Adrenal gland (tissue), 12 donors: ENCODE measurements around the gene FOLR1. TPM values are rescaled to one million over a fixed set of nuclear protein-coding genes. Genes with fewer than 3 reads are reported as not detected.
A peak's percentile ranks its signal among the peaks of the same experiment; 100 is the strongest.

Source experiments
- DNase-seq, 7 donors: peaks; one replicate each; pipeline ENCODE4 v3.0.0-alpha.2; 2019 to 2020
- H3K27ac ChIP-seq, 5 donors: fragments of 200-600 bp; sonication (generic) in 4 of 5; 1 replicate in 3 of 5; 2 replicates in 2 of 5; pipeline versions ENCODE4 v1.5.1 to v1.8.0; 2016 to 2020; ENCODE audit warnings: mild to moderate bottlenecking in 1 of 5
- H3K27me3 ChIP-seq: fragments of 200-600 bp; 2 replicates; pipeline ENCODE4 v1.8.0; 2021
- H3K36me3 ChIP-seq, 2 donors: fragments of 200-600 bp; replicated peaks in 1 of 2; 1 replicate in 1 of 2; 2 replicates in 1 of 2; pipeline versions ENCODE4 v1.5.1 to v1.8.0; 2018 to 2022
- H3K4me1 ChIP-seq, 2 donors: fragments of 200-600 bp; replicated peaks in 1 of 2; 1 replicate in 1 of 2; 2 replicates in 1 of 2; pipeline versions ENCODE4 v1.5.1 to v1.8.0; 2018 to 2021
- H3K4me3 ChIP-seq, 4 donors: fragments of 200-600 bp; sonication (generic) in 3 of 4; one replicate each; pipeline ENCODE4 v1.5.1; 2016 to 2018
- H3K9me3 ChIP-seq, 3 donors: fragments of 200-600 bp; sonication (generic) in 1 of 3; replicated peaks in 1 of 3; 1 replicate in 2 of 3; 2 replicates in 1 of 3; pipeline versions ENCODE4 v1.5.1 to v1.8.0; 2016 to 2021
- POLR2A ChIP-seq, 2 donors: fragments of 450-650 bp; IDR thresholded peaks; one replicate each; pipeline ENCODE4 v1.6.1; 2017; ENCODE audit warnings: antibody characterized with exemption in 2 of 2, mild to moderate bottlenecking in 2 of 2, moderate library complexity in 1 of 2
- WGBS, 4 donors: extraction: QIAGEN DNeasy Blood & Tissue Kit in 2 of 4; methylation state at CpG; one replicate each; pipeline versions ENCODE4 v1.1.5 to v1.1.7; 2013 to 2017; 5-methylcytosine and 5-hydroxymethylcytosine counted together
- intact Hi-C, 2 donors: fragments of 100-400 bp; cut with DNase I; formaldehyde crosslinking; loops; one replicate each; pipeline versions ENCODE4 v1.14.1 to v1.15.0; 2022 to 2023
- polyA plus RNA-seq, 3 donors: library from polyadenylated mRNA; stranded (reverse); fragments of 200-250 nt in 2 of 3; fragments of 350-450 nt in 1 of 3; fragmentation: Illumina TruSeq in 1 of 3; extraction: RNeasy Lipid Tissue Mini Kit (QIAGEN cat#74804) in 1 of 3; gene quantifications; one replicate each; pipeline ENCODE4 v1.2.3, GENCODE V29; 2013 to 2014
- total RNA-seq, 9 donors: library from RNA; depleted of rRNA in 4 of 9; stranded (reverse); fragments of >200 nt in 4 of 9; fragments of 120-200 nt in 1 of 9; fragmentation: NEBNext Ultra II Directional in 1 of 9; extraction: Animal tissue kit (Norgen Biotek cat#: 25700) in 1 of 9; gene quantifications; one replicate each; pipeline versions ENCODE4 v1.1.0 to v1.2.4, GENCODE V29; 2013 to 2023
- TF ChIP-seq, protein P1 (sequence below), 6 experiments: fragments of 450-650 bp in 4 of 6; fragments of 200-600 bp in 2 of 6; sonication (generic) in 1 of 6; IDR thresholded peaks; 1 replicate in 5 of 6; 2 replicates in 1 of 6; pipeline versions ENCODE4 v1.5.1 to v1.8.0; 2016 to 2021; ENCODE audit warnings: antibody characterized with exemption in 6 of 6, mild to moderate bottlenecking in 2 of 6, moderate library complexity in 1 of 6
- donor health status: healthy with polysubstance abuse.
- donor health status: Bipolar disorder and iron deficiency.
- donor health status: DM: yes; HTN: yes; CAD: no.
- donor health status: DM: no; HTN: no; CAD: no.
- donor health status: DM: no; HTN: no; CAD: no.
- donor health status: DM: yes; HTN: yes; CAD: no.

FOLR1 gene
- total and polyA plus RNA-seq, 12 donors = 0.57 to 7.2 (median 1.4) TPM

DNA sequence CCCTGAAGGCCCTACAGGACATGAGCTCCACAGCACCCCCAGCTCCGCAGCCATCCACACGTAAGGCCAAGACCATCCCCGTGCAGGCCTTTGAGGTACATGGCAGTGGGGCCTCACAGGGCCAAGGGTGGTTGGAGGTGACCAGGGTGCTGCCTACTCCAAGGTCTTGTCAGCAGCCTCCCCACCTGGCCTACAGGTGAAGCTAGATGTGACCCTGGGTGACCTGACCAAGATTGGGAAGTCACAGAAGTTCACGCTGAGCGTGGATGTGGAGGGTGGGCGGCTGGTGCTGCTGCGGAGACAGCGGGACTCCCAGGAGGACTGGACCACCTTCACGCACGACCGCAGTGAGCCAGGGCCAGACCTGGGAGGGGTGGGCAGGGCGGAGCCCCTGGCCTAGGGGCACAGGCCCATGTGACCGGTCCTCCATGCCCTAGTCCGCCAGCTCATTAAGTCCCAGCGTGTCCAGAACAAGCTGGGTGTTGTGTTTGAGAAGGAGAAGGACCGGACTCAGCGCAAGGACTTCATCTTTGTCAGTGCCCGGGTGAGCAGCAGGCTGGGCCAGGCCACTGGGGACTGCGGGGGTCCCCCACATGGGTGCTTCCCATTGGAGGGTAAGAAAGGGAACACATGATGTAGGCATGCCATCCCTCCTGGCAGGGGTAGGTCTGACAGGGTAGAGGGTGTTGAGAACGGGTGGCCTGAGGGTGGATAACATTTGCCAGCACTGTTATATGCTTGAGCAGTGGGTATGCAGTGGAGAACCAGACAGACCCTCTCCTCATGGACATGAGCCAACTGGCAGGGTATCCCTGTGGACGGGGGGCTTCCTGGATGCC lies 38.2 kb downstream of the FOLR1 start:
- Histone ChIP-seq H3K27ac (no peak overlapping the region), H3K4me1 (peaks cover 7 to 26% of the 10 kb centered on the region in 2 donors), H3K27me3 (no peaks in the 10 kb centered on the region), H3K4me3 (no peak overlapping the region), H3K9me3 (no peaks in the 10 kb centered on the region), H3K36me3 (peaks cover 0 to 76% of the 10 kb centered on the region in 2 donors)
- no peak for TF ChIP-seq POLR2A (IDR thresholded peaks at IDR 0.05)
- TF ChIP-seq, protein P1, sequence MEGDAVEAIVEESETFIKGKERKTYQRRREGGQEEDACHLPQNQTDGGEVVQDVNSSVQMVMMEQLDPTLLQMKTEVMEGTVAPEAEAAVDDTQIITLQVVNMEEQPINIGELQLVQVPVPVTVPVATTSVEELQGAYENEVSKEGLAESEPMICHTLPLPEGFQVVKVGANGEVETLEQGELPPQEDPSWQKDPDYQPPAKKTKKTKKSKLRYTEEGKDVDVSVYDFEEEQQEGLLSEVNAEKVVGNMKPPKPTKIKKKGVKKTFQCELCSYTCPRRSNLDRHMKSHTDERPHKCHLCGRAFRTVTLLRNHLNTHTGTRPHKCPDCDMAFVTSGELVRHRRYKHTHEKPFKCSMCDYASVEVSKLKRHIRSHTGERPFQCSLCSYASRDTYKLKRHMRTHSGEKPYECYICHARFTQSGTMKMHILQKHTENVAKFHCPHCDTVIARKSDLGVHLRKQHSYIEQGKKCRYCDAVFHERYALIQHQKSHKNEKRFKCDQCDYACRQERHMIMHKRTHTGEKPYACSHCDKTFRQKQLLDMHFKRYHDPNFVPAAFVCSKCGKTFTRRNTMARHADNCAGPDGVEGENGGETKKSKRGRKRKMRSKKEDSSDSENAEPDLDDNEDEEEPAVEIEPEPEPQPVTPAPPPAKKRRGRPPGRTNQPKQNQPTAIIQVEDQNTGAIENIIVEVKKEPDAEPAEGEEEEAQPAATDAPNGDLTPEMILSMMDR (IDR thresholded peaks at IDR 0.05) = no peak
- WGBS, 4 donors = 94 to 95% (median 95%) methylated on average over 9 to 21 of the region's 21 CpGs
- intact Hi-C loops = loop anchor here in 1 of 2 donors (10.0 kb wide), 1 partner anchor 215 kb away; no protein-coding TSS in a partner anchor
- peak in 3 of 7 donors; percentile 19 to 52 (median 24) for DNase-seq

DNA sequence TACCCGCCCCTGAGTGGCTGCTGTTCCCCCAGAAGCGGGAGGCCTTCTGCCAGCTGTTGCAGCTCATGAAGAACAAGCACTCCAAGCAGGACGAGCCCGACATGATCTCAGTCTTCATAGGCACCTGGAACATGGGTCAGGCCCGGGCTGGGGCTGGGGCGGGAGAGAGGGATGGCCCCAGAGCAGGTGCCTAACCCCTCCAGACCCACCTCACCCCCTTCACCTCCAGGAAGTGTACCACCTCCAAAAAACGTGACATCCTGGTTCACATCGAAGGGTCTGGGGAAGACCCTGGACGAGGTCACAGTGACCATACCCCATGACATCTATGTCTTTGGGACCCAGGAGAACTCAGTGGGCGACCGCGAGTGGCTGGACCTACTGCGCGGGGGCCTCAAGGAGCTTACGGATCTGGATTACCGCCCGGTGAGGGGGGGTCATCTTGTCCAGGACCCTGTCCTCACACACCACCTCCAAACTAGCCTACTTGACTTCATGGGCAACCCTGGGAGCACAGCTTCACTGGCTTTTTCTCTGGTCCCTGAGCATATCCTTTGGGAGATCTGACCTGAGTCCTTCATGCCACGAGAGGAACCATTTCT lies 38.9 kb downstream of the FOLR1 start:
- Histone ChIP-seq H3K4me1 (peaks cover 0 to 19% of the 10 kb centered on the region in 2 donors), H3K36me3 (peaks cover 0 to 83% of the 10 kb centered on the region in 2 donors), H3K27ac (no peak overlapping the region), H3K9me3 (no peaks in the 10 kb centered on the region), H3K4me3 (no peak overlapping the region), H3K27me3 (no peaks in the 10 kb centered on the region)
- TF ChIP-seq, protein P1 (IDR thresholded peaks at IDR 0.05) = no peak
- no peak for TF ChIP-seq POLR2A (IDR thresholded peaks at IDR 0.05)
- intact Hi-C loops = loop anchor here in 1 of 2 donors (10.0 kb wide), 1 partner anchor 216 kb away; no protein-coding TSS in a partner anchor
- DNase-seq = peak in 1 of 7 donors; percentile 55
- 88 to 93% (median 90%) methylated on average over 10 to 18 of the region's 18 CpGs for WGBS, 4 donors

DNA sequence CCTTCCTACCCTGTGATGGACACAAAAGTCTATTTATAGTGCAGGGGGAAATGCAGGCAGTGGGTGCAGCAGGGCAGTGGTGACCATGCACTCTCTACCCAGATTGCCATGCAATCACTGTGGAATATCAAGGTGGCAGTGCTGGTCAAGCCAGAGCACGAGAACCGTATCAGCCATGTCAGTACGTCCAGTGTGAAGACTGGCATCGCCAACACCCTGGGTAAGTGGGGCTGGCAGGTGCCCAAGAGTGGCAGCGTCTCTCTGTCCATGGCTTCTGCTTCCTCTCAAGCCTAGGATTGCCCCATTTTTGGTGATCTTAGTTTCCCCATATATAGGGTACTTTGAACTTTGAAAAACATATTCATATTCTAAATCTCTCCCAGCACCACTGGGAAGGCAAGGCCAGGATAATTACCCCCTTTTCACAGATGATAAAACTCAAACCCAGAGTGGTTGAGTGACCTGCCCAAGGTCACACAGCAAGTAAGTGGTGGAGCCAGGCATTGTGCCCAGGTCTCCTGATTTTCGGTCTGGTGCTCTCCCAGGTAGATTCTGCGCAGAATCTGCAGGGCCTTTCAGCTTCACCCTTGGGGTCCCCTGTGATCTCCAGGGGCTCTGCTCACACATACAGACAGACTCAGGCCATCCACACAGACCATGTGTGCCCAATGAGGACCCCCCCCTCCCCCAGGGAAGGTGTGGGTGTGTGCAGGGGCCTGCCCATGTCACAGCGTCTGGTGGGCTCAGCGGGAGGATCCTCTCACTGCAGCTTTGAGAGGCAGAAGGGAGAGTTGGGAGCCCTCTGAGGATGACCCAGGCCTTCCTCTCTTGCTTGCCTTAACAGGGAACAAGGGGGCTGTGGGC lies 39.7 kb downstream of the FOLR1 start:
- peaks cover 0 to 12% of the 10 kb centered on the region in 2 donors for H3K4me1 ChIP-seq
- TF ChIP-seq, protein P1 (IDR thresholded peaks at IDR 0.05) = no peak
- TF ChIP-seq POLR2A (IDR thresholded peaks at IDR 0.05) = no peak
- no peak overlapping the region for H3K27ac ChIP-seq
- intact Hi-C loops = loop anchor here in 1 of 2 donors (10.0 kb wide), 1 partner anchor 217 kb away; no protein-coding TSS in a partner anchor
- H3K9me3 ChIP-seq = no peaks in the 10 kb centered on the region
- H3K27me3 ChIP-seq = no peaks in the 10 kb centered on the region
- WGBS, 4 donors = 72 to 87% (median 80%) methylated on average over 8 to 9 of the region's 9 CpGs
- H3K4me3 ChIP-seq = no peak overlapping the region
- H3K36me3 ChIP-seq = peaks cover 0 to 91% of the 10 kb centered on the region in 2 donors
- DNase-seq = peak in 1 of 7 donors; percentile 59
